H9 (cell line): ENCODE data around the gene CDKAL1. TPM values are rescaled to one million over a fixed set of nuclear protein-coding genes. Genes with fewer than 3 reads are reported as not detected.

Source experiments
- DNase-seq: peaks from one replicate; pipeline ENCODE4 v3.0.0-alpha.2; 2017
- H2AFZ ChIP-seq: one replicate; pipeline ENCODE4 v1.6.1; 2013; ENCODE audit warnings: mild to moderate bottlenecking, low read length, control low read depth, moderate library complexity
- H2AK5ac ChIP-seq: 2 replicates; pipeline ENCODE4 v1.6.1; 2013; ENCODE audit warnings: low read length, control low read depth, mixed read lengths; ENCODE audit not compliant: insufficient read length
- H2BK120ac ChIP-seq: one replicate; pipeline ENCODE4 v1.6.1; 2013; ENCODE audit warnings: low read depth, mild to moderate bottlenecking, low read length, control low read depth, inconsistent platforms; ENCODE audit not compliant: poor library complexity, severe bottlenecking
- H2BK12ac ChIP-seq: 2 replicates; pipeline ENCODE4 v1.6.1; 2013; ENCODE audit warnings: low read length, control low read depth, mixed read lengths, low read depth; ENCODE audit not compliant: insufficient read length
- H2BK15ac ChIP-seq: 2 replicates; pipeline ENCODE4 v1.6.1; 2013; ENCODE audit warnings: low read depth, low read length, control low read depth
- H2BK20ac ChIP-seq: one replicate; pipeline ENCODE4 v1.6.1; 2013; ENCODE audit warnings: low read depth, mild to moderate bottlenecking, low read length, control low read depth, inconsistent platforms; ENCODE audit not compliant: poor library complexity, severe bottlenecking
- H2BK5ac ChIP-seq: 2 replicates; pipeline ENCODE4 v1.6.1; 2013; ENCODE audit warnings: low read length, control low read depth, mixed read lengths; ENCODE audit not compliant: insufficient read length
- H3K14ac ChIP-seq: 2 replicates; pipeline ENCODE4 v1.6.1; 2013; ENCODE audit warnings: low read length, control low read depth; ENCODE audit not compliant: insufficient read depth
- H3K18ac ChIP-seq: 2 replicates; pipeline ENCODE4 v1.6.1; 2013; ENCODE audit warnings: low read depth, mild to moderate bottlenecking, mixed read lengths, low read length, control low read depth; ENCODE audit not compliant: insufficient read length
- H3K23ac ChIP-seq: 2 replicates; pipeline ENCODE4 v1.6.1; 2013; ENCODE audit warnings: low read length, control low read depth, mixed read lengths, low read depth; ENCODE audit not compliant: insufficient read length
- H3K23me2 ChIP-seq: 2 replicates; pipeline ENCODE4 v1.6.1; 2013; ENCODE audit warnings: low read depth, mild to moderate bottlenecking, mixed read lengths, low read length, control low read depth; ENCODE audit not compliant: insufficient read length, poor library complexity, severe bottlenecking
- H3K27ac ChIP-seq: 2 replicates; pipeline ENCODE4 v1.5.1; 2013; ENCODE audit warnings: low read length, control low read depth, mixed read lengths, low read depth; ENCODE audit not compliant: insufficient read length
- H3K27me3 ChIP-seq: 2 replicates; pipeline ENCODE4 v1.6.1; 2013; ENCODE audit warnings: low read length, control low read depth, inconsistent platforms; ENCODE audit not compliant: insufficient read depth
- H3K4ac ChIP-seq: 2 replicates; pipeline ENCODE4 v1.6.1; 2013; ENCODE audit warnings: low read depth, mild to moderate bottlenecking, control low read depth, inconsistent platforms, low read length, moderate library complexity
- H3K4me1 ChIP-seq: 2 replicates; pipeline ENCODE4 v1.6.1; 2013; ENCODE audit warnings: low read length, control low read depth, inconsistent platforms; ENCODE audit not compliant: insufficient read depth
- H3K4me2 ChIP-seq: 2 replicates; pipeline ENCODE4 v1.6.1; 2013; ENCODE audit warnings: low read length, control low read depth, mixed read lengths; ENCODE audit not compliant: insufficient read length, insufficient read depth
- H3K56ac ChIP-seq: 2 replicates; pipeline ENCODE4 v1.6.1; 2013; ENCODE audit warnings: low read depth, mild to moderate bottlenecking, mixed read lengths, low read length, control low read depth; ENCODE audit not compliant: insufficient read length
- H3K79me1 ChIP-seq: 2 replicates; pipeline ENCODE4 v1.6.1; 2013; ENCODE audit warnings: low read depth, mild to moderate bottlenecking, moderate library complexity, low read length, control low read depth, inconsistent platforms; ENCODE audit not compliant: insufficient read depth, poor library complexity, severe bottlenecking
- H3K79me2 ChIP-seq: 2 replicates; pipeline ENCODE4 v1.6.1; 2013; ENCODE audit warnings: low read length, control low read depth, inconsistent platforms; ENCODE audit not compliant: insufficient read depth
- H3K9ac ChIP-seq: 2 replicates; pipeline ENCODE4 v1.6.1; 2013; ENCODE audit warnings: low read length, control low read depth, mixed read lengths; ENCODE audit not compliant: insufficient read length; ENCODE audit errors: extremely low read depth
- H3K9me3 ChIP-seq: one replicate; pipeline ENCODE4 v1.6.1; 2013; ENCODE audit warnings: low read depth, low read length, inconsistent platforms; ENCODE audit not compliant: control insufficient read depth
- H3T11ph ChIP-seq: one replicate; pipeline ENCODE4 v1.6.1; 2013; ENCODE audit warnings: mild to moderate bottlenecking, low read length, control low read depth, inconsistent platforms
- H4K20me1 ChIP-seq: one replicate; pipeline ENCODE4 v1.6.1; 2013; ENCODE audit not compliant: control insufficient read depth, insufficient read length, insufficient read depth
- H4K5ac ChIP-seq: 2 replicates; pipeline ENCODE4 v1.6.1; 2013; ENCODE audit warnings: low read depth, mild to moderate bottlenecking, mixed read lengths, low read length, control low read depth; ENCODE audit not compliant: insufficient read length
- H4K8ac ChIP-seq: replicated peaks from 2 replicates; pipeline ENCODE4 v1.6.1; 2013; ENCODE audit warnings: low read length, control low read depth, mixed read lengths, low read depth; ENCODE audit not compliant: insufficient read length
- H4K91ac ChIP-seq: 2 replicates; pipeline ENCODE4 v1.6.1; 2013; ENCODE audit warnings: low read depth, mild to moderate bottlenecking, moderate library complexity, mixed read lengths, low read length, control low read depth; ENCODE audit not compliant: insufficient read length
- H3K27ac Mint-ChIP-seq, 3 experiments: 2 replicates in 2 of 3; 3 replicates in 1 of 3; pipeline ENCODE4 v1.8.0; 2020 to 2021; ENCODE audit warnings: mixed read lengths in 3 of 3, mild to moderate bottlenecking in 1 of 3, moderate library complexity in 1 of 3
- H3K27me3 Mint-ChIP-seq: 2 replicates; pipeline ENCODE4 v1.8.0; 2021; ENCODE audit warnings: low read depth, mild to moderate bottlenecking, moderate library complexity, mixed read lengths
- H3K36me3 Mint-ChIP-seq, 3 experiments: 2 replicates in 2 of 3; 3 replicates in 1 of 3; pipeline ENCODE4 v1.8.0; 2020 to 2021; ENCODE audit warnings: low read depth in 3 of 3, mixed read lengths in 3 of 3; ENCODE audit not compliant: insufficient read depth in 1 of 3
- H3K4me1 Mint-ChIP-seq, 2 experiments: 2 replicates each; pipeline ENCODE4 v1.8.0; 2020; ENCODE audit warnings: mixed read lengths in 2 of 2
- H3K4me3 Mint-ChIP-seq, 2 experiments: 2 replicates in 1 of 2; 3 replicates in 1 of 2; pipeline ENCODE4 v1.8.0; 2020 to 2021; ENCODE audit warnings: mild to moderate bottlenecking in 2 of 2, mixed read lengths in 2 of 2, moderate library complexity in 1 of 2
- H3K9me3 Mint-ChIP-seq, 2 experiments: 2 replicates in 1 of 2; 3 replicates in 1 of 2; pipeline ENCODE4 v1.8.0; 2020; ENCODE audit warnings: mild to moderate bottlenecking in 2 of 2, mixed read lengths in 2 of 2, moderate library complexity in 1 of 2
- WGBS: extraction: QIAGEN DNeasy Blood & Tissue Kit; methylation state at CpG from one replicate; pipeline ENCODE4 v1.1.7; 2013; ENCODE audit warnings: missing lambda C conversion rate, low lambda C conversion rate, mixed read lengths; ENCODE audit not compliant: insufficient read length; ENCODE audit errors: extremely low coverage; 5-methylcytosine and 5-hydroxymethylcytosine counted together
- total RNA-seq: library from RNA; stranded (reverse); gene quantifications from 2 replicates; pipeline ENCODE4 v1.2.1, GENCODE V29; 2021
- TF ChIP-seq, protein P1 (sequence below): fragments of 200-600 bp; sonication (generic); conservative IDR thresholded peaks from 3 replicates; pipeline ENCODE4 v1.8.0; 2021; ENCODE audit warnings: antibody characterized with exemption, mild to moderate bottlenecking

Gene CDKAL1
- total RNA-seq, 1 experiment from 2014 or later, result 23.0 TPM

- Histone ChIP-seq H3K14ac (no peak overlapping the region), H2BK15ac (no peak overlapping the region), H2AK5ac (no peak overlapping the region), H3K79me2 (no peaks in the 10 kb centered on the region), H2BK120ac (no peak overlapping the region), H3K4me1 (peaks cover 7% of the 10 kb centered on the region), H4K8ac (no peak overlapping the region), H2BK5ac (no peak overlapping the region), H2BK20ac (no peak overlapping the region), H4K5ac (no peak overlapping the region), H3K27me3 (no peaks in the 10 kb centered on the region), H2AFZ (no peak overlapping the region), H3K9ac (no peak overlapping the region), H3K56ac (no peak overlapping the region), H4K20me1 (no peaks in the 10 kb centered on the region), H3K9me3 (no peaks in the 10 kb centered on the region), H3K79me1 (no peaks in the 10 kb centered on the region), H3K4ac (no peak overlapping the region), H3T11ph (no peak overlapping the region), H2BK12ac (no peak overlapping the region), H3K23me2 (no peaks in the 10 kb centered on the region), H3K4me2 (no peak overlapping the region), H3K23ac (no peak overlapping the region), H3K18ac (no peak overlapping the region), H3K27ac (no peak overlapping the region), H4K91ac (no peak overlapping the region)
- DNase-seq, result no peak
- H3K27ac Mint-ChIP-seq, result peak overlapping the region in 1 of 3 experiments; percentile 5; a peak in 2 of 7 replicates
- peaks cover 0 to 2% (median under 1%) of the 10 kb centered on the region in 3 experiments; a peak in 3 of 7 replicates for H3K36me3 Mint-ChIP-seq
- no peaks in the 10 kb centered on the region for H3K27me3 Mint-ChIP-seq
- WGBS, result no CpG with 5 or more reads among the region's 6 CpGs
- H3K4me1 Mint-ChIP-seq, result peaks cover 25 to 33% of the 10 kb centered on the region in 2 experiments
- 0 out of 5 replicates have a peak, but pooled peaks cover 0 to 2% of the 10 kb centered on the region in 2 experiments for H3K9me3 Mint-ChIP-seq
- H3K4me3 Mint-ChIP-seq, result no peak overlapping the region
- TF ChIP-seq, protein P1, sequence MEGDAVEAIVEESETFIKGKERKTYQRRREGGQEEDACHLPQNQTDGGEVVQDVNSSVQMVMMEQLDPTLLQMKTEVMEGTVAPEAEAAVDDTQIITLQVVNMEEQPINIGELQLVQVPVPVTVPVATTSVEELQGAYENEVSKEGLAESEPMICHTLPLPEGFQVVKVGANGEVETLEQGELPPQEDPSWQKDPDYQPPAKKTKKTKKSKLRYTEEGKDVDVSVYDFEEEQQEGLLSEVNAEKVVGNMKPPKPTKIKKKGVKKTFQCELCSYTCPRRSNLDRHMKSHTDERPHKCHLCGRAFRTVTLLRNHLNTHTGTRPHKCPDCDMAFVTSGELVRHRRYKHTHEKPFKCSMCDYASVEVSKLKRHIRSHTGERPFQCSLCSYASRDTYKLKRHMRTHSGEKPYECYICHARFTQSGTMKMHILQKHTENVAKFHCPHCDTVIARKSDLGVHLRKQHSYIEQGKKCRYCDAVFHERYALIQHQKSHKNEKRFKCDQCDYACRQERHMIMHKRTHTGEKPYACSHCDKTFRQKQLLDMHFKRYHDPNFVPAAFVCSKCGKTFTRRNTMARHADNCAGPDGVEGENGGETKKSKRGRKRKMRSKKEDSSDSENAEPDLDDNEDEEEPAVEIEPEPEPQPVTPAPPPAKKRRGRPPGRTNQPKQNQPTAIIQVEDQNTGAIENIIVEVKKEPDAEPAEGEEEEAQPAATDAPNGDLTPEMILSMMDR, result no peak
Measured at GRCh38 chr6:21199262-21199661, 665.0 kb downstream of the CDKAL1 start.
